Activated effector memory CD4-positive, alpha-beta T cell treated with anti-CD3 and anti-CD28 coated beads, Interleukin-2, amount 50 U/mL, for 16 hours (primary cell): Measurements from ENCODE around the gene GABRD.

Experiments used
- DNase-seq: peaks from one replicate; pipeline ENCODE4 v3.0.0-alpha.2; 2020

The GABRD gene

GRCh38 chr1:2042830-2043773 is 24.0 kb downstream of the GABRD start:
- DNase-seq = no peak

- no peak for DNase-seq
Measured at GRCh38 chr1:2043886-2044285, 24.7 kb downstream of the GABRD start.

- DNase-seq = peak; percentile 93
Measured at GRCh38 chr1:2044510-2045319, 25.6 kb downstream of the GABRD start.

- DNase-seq = no peak
Measured at GRCh38 chr1:2045468-2046173, 26.5 kb downstream of the GABRD start.

GRCh38 chr1:2046174-2046917 is 27.2 kb downstream of the GABRD start:
- peak; percentile 79 for DNase-seq

GRCh38 chr1:2046953-2047748 is 28.0 kb downstream of the GABRD start:
- DNase-seq = no peak

GRCh38 chr1:2047749-2048729 is 28.9 kb downstream of the GABRD start:
- no peak for DNase-seq

GRCh38 chr1:2049225-2049717 is 30.1 kb downstream of the GABRD start:
- no peak for DNase-seq

- peak; percentile 98 for DNase-seq
Measured at GRCh38 chr1:2049718-2050431, 30.7 kb downstream of the GABRD start, which contains the start of gene PRKCZ. TSS of gene PRKCZ (plus strand) at chr1:2050411. CDS start at chr1:2050631, 220 bp downstream.

GRCh38 chr1:2050461-2050792 is 31.3 kb downstream of the GABRD start:
- no peak for DNase-seq

- no peak for DNase-seq
Measured at GRCh38 chr1:2050793-2051682, 31.9 kb downstream of the GABRD start.

GRCh38 chr1:2052054-2052679 is 33.0 kb downstream of the GABRD start:
- DNase-seq = no peak

GRCh38 chr1:2052756-2053155 is 33.6 kb downstream of the GABRD start:
- no peak for DNase-seq

GRCh38 chr1:2053217-2053616 is 34.1 kb downstream of the GABRD start:
- no peak for DNase-seq

- DNase-seq = no peak
Measured at GRCh38 chr1:2053784-2054376, 34.7 kb downstream of the GABRD start.

- DNase-seq = no peak
Measured at GRCh38 chr1:2054560-2054959, 35.4 kb downstream of the GABRD start.

GRCh38 chr1:2055911-2056575 is 36.9 kb downstream of the GABRD start:
- DNase-seq = no peak
